Glutamatergic neuron (in vitro differentiated cells): ENCODE results near the gene SLC4A7. TPM values are rescaled to one million over a fixed set of nuclear protein-coding genes. Genes with fewer than 3 reads are reported as not detected.
"Not testable (repeated sequence)": the region's sequence is repeated elsewhere in the genome, so short reads cannot be mapped to it uniquely, and the experiment has no call there.

Experiments
- DNase-seq: peaks from one replicate; pipeline ENCODE4 v3.0.0; 2022
- H3K27ac Mint-ChIP-seq: one replicate; pipeline ENCODE4 v1.8.0; 2020; ENCODE audit warnings: mild to moderate bottlenecking, mixed read lengths, inconsistent platforms; ENCODE audit not compliant: unreplicated experiment
- H3K27me3 Mint-ChIP-seq: one replicate; pipeline ENCODE4 v1.8.0; 2020; ENCODE audit warnings: mild to moderate bottlenecking, moderate library complexity, mixed read lengths, inconsistent platforms; ENCODE audit not compliant: unreplicated experiment
- H3K36me3 Mint-ChIP-seq: one replicate; pipeline ENCODE4 v1.8.0; 2020; ENCODE audit warnings: mild to moderate bottlenecking, mixed read lengths, inconsistent platforms; ENCODE audit not compliant: unreplicated experiment
- H3K4me1 Mint-ChIP-seq: one replicate; pipeline ENCODE4 v1.8.0; 2020; ENCODE audit warnings: mild to moderate bottlenecking, low read depth, mixed read lengths, inconsistent platforms; ENCODE audit not compliant: unreplicated experiment
- H3K4me3 Mint-ChIP-seq: one replicate; pipeline ENCODE4 v1.8.0; 2020; ENCODE audit warnings: mild to moderate bottlenecking, mixed read lengths, inconsistent platforms; ENCODE audit not compliant: unreplicated experiment
- H3K9me3 Mint-ChIP-seq: one replicate; pipeline ENCODE4 v1.8.0; 2020; ENCODE audit warnings: mild to moderate bottlenecking, moderate library complexity, mixed read lengths, inconsistent platforms; ENCODE audit not compliant: unreplicated experiment
- total RNA-seq: library from RNA; stranded (reverse); fragmentation: NEBNext Ultra II Directional; extraction: Animal tissue kit (Norgen Biotek cat#: 25700); gene quantifications from one replicate; pipeline ENCODE4 v1.2.1, GENCODE V29; 2021; ENCODE audit not compliant: unreplicated experiment
- TF ChIP-seq, protein P1 (sequence below): fragments of 200-600 bp; sonication (generic); IDR thresholded peaks from one replicate; pipeline ENCODE4 v1.5.0; 2021; ENCODE audit not compliant: partially characterized antibody, unreplicated experiment

The SLC4A7 gene
- total RNA-seq, 1 donor from 2014 or later = 67.0 TPM

DNA sequence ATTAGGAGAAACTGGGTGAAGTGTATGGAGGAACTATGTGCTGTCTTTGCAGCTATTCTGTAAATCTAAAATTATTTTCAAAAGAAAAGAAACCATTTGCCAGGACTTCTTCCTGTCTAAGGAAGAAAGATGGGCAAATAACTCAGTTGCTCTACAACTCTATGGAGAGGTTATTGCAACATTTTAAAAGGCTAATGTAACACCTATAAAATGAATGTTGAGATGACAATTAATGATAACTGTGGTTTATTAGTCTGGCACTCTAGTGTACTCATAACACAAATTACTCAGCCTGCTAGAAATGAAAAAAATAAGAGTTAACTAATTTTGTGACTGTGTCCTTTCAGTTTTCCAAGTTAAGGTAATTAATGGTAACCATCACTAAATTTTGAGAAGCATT, 32.3 kb downstream of the SLC4A7 start:
- Mint-ChIP-seq H3K9me3 (no peaks in the 10 kb centered on the region), H3K4me1 (peaks cover 2% of the 10 kb centered on the region), H3K36me3 (no peaks in the 10 kb centered on the region), H3K27me3 (no peaks in the 10 kb centered on the region), H3K4me3 (no peak overlapping the region), H3K27ac (no peak overlapping the region)
- no peak for DNase-seq
- TF ChIP-seq, protein P1, sequence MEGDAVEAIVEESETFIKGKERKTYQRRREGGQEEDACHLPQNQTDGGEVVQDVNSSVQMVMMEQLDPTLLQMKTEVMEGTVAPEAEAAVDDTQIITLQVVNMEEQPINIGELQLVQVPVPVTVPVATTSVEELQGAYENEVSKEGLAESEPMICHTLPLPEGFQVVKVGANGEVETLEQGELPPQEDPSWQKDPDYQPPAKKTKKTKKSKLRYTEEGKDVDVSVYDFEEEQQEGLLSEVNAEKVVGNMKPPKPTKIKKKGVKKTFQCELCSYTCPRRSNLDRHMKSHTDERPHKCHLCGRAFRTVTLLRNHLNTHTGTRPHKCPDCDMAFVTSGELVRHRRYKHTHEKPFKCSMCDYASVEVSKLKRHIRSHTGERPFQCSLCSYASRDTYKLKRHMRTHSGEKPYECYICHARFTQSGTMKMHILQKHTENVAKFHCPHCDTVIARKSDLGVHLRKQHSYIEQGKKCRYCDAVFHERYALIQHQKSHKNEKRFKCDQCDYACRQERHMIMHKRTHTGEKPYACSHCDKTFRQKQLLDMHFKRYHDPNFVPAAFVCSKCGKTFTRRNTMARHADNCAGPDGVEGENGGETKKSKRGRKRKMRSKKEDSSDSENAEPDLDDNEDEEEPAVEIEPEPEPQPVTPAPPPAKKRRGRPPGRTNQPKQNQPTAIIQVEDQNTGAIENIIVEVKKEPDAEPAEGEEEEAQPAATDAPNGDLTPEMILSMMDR = no peak

DNA sequence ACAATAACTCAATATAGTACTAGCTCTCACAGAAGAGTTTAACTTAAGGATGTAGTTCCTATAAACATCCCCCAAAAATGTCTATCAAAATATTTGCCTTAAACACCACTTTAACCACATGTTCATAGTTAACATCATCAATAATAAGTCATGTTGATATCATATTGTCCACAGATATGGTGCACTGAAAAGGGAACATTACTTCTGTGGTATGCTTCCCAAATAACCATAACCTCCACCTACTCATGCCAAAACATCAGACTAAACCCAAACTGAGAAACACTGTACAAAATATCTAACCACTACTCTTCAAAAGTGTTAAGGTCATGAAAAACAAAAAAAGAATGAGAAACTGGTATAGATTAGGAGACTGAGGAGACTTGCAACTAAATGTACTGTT, 32.9 kb downstream of the SLC4A7 start:
- Mint-ChIP-seq H3K9me3 (no peaks in the 10 kb centered on the region), H3K36me3 (no peaks in the 10 kb centered on the region), H3K27ac (no peak overlapping the region), H3K4me3 (no peak overlapping the region), H3K27me3 (no peaks in the 10 kb centered on the region), H3K4me1 (peaks cover 2% of the 10 kb centered on the region)
- DNase-seq = no peak
- TF ChIP-seq, protein P1 = no peak

DNA sequence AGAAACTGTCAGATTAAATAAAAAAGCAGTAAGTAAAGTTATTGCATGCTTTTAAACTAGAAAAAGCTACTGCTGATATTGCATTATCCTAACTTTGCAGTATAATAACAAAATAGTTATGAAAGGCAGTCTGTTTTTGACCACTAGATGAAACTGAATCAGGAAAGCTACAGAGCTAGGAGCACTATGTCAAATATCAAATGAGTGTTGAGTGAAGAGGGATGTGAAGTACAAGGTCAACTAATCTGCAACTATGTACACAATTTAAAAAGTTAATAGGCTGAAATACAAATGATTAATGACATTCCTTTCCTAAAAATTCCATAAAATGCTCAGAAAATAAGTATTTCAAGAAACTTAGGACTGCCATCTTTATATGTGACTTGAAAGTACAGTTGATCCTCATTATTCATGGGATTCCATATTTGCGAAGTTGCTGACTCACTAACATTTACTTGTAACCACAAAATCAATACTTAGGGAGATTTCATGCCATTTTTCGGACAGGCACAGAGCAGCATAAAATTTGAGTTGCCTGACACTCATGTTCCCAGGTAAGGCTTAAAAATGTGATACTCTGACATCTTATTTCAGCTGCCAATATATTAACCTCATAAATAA, 34.5 kb downstream of the SLC4A7 start:
- no peaks in the 10 kb centered on the region for H3K27me3 Mint-ChIP-seq
- no peaks in the 10 kb centered on the region for H3K36me3 Mint-ChIP-seq
- no peak for DNase-seq
- H3K27ac Mint-ChIP-seq = no peak overlapping the region
- H3K4me3 Mint-ChIP-seq = no peak overlapping the region
- TF ChIP-seq, protein P1 = no peak
- H3K9me3 Mint-ChIP-seq = no peaks in the 10 kb centered on the region
- H3K4me1 Mint-ChIP-seq = peaks cover 2% of the 10 kb centered on the region

DNA sequence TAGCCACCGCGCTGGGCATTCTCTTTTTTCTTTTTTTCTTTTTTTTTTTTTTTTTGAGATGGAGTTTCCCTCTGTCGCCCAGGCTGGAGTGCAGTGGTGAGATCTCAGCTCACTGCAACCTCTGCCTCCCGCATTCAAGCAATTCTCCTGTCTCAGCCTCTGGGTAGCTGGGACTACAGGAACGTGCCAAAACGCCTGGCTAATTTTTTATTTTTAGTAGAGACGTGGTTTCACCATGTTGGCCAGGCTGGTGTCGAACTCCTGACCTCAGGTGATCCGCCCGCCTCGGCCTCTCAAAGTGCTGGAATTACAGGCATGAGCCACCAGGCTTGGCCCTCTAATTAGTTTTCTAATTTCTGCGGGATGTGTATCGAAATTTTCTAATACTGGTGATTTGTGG, 41.2 kb downstream of the SLC4A7 start:
- not testable (repeated sequence) for H3K27ac Mint-ChIP-seq, H3K4me3 Mint-ChIP-seq, H3K27me3 Mint-ChIP-seq, H3K9me3 Mint-ChIP-seq, H3K4me1 Mint-ChIP-seq, DNase-seq, H3K36me3 Mint-ChIP-seq

DNA sequence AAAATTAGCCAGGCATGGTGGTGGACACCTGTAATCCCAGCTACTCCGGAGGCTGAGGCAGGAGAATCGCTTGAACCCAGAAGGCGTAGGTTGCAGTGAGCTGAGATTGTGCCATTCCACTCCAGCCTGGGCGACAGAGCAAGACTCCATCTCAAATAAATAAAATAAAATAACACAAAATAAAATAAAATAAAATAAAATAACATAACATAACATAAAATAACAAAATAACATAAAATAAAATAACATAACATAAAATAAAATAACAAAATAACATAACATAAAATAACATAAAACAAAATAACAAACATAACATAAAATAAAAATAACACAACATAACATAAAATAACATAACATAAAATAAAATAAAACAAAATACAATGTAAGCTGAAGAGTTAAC, 45.8 kb downstream of the SLC4A7 start:
- not testable (repeated sequence) for H3K27me3 Mint-ChIP-seq, DNase-seq, H3K4me1 Mint-ChIP-seq, H3K9me3 Mint-ChIP-seq, H3K27ac Mint-ChIP-seq, H3K36me3 Mint-ChIP-seq, H3K4me3 Mint-ChIP-seq

DNA sequence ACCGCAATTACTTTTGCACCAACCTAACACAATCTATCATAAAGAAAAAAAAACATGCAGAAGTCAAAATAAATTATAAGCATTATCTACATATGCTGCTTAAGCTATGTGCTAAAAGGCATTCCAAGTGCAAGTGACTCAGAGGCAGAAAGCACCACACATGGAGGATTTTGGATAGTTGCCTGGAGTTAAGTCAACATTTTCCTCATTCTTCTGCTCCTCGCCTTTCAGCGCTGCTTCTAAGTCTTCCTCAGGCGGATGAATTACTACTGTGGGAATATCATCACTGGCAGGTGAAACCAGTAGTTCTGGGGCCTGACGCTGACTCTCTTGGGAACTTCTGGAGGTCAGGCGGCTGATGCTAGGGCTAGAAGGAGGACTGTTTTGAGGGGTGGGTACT, 53.1 kb downstream of the SLC4A7 start:
- TF ChIP-seq, protein P1 = no peak
- Mint-ChIP-seq H3K27me3 (no peaks in the 10 kb centered on the region), H3K27ac (no peak overlapping the region), H3K4me1 (no peaks in the 10 kb centered on the region), H3K9me3 (peaks cover 2% of the 10 kb centered on the region), H3K36me3 (no peaks in the 10 kb centered on the region), H3K4me3 (no peak overlapping the region)
- DNase-seq = no peak
